Measurements from ENCODE around the gene TUFT1.
"Not testable (repeated sequence)": the region's sequence is repeated elsewhere in the genome, so short reads cannot be mapped to it uniquely, and the experiment has no call there.

The TUFT1 gene

DNA sequence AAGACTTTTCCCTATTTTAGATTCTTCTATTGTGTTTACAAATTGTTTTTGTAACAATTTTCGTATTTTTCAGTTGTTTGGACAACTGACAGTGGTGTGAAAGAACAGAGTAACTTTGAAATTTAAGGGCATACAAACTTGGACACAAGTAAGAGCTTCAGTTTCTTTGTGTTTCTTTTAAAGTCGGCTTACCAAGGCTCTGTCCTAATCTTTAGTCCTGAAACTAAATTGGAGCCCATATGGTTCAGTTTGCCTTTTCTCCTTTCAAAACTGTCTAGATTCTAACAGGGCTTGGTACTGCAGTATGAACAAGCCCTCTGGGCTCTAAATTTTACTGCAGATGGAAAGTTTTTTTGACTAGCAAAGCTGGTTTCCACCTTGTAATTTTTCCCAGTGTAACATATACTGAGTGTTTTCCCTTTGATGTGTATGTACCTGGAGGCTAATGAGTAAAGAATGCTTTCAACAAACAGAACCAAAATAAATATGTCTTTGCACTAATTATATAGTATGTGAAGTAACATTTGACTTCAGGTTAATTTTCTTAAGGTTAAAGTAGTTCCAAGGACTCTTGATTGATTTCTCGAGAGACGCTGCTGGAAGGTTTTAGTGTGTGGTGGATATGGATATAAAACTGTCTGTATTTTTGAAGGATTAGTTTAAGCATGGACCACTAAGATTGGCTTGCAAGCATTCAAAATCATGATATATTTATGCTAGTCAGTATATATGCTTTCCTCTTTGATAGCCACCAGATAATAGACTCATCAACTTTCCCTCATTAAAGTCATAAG lies 75.8 kb downstream of the TUFT1 start:
- no peak for DNase-seq (ENCODE audit: insufficient read length, low spot score)
- FAIRE-seq: peak; percentile 16
- TF ChIP-seq CTCF (IDR thresholded peaks at IDR 0.05; ENCODE audit: insufficient read depth, missing control alignments): no peak

- DNase-seq (ENCODE audit: insufficient read length, low spot score) (no peak), FAIRE-seq (no peak)
- TF ChIP-seq CTCF (IDR thresholded peaks at IDR 0.05; ENCODE audit: insufficient read depth, missing control alignments): no peak
These were observed 76.4 kb downstream of the TUFT1 start for GRCh38 chr1:151616505-151616849.

- DNase-seq (ENCODE audit: insufficient read length, low spot score): no peak
- no peak for TF ChIP-seq CTCF (IDR thresholded peaks at IDR 0.05; ENCODE audit: insufficient read depth, missing control alignments)
- no peak for FAIRE-seq
These were observed 77.9 kb downstream of the TUFT1 start for GRCh38 chr1:151618003-151618402.

GRCh38 chr1:151618470-151618869 lies 78.4 kb downstream of the TUFT1 start:
- no peak for FAIRE-seq
- no peak for TF ChIP-seq CTCF (IDR thresholded peaks at IDR 0.05; ENCODE audit: insufficient read depth, missing control alignments)
- no peak for DNase-seq (ENCODE audit: insufficient read length, low spot score)

DNA sequence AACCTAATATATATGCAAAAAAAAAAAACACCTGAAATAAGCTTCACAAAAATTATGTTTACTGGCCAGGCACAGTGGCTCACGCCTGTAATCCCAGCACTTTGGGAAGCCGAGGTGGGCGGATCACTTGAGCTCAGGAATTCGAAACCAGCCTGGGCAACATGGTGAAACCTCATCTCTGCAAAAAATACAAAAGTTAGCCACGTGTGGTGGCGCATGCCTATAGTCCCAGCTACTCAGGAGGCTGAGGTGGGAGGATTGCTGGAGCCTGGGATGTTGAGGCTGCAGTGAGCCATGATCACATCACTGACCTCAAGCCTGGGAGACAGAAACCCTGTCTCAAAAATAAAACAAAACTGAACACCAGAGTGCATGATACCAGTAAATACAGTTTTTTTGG lies 78.9 kb downstream of the TUFT1 start:
- not testable (repeated sequence) for FAIRE-seq; DNase-seq (ENCODE audit: insufficient read length, low spot score)

DNA sequence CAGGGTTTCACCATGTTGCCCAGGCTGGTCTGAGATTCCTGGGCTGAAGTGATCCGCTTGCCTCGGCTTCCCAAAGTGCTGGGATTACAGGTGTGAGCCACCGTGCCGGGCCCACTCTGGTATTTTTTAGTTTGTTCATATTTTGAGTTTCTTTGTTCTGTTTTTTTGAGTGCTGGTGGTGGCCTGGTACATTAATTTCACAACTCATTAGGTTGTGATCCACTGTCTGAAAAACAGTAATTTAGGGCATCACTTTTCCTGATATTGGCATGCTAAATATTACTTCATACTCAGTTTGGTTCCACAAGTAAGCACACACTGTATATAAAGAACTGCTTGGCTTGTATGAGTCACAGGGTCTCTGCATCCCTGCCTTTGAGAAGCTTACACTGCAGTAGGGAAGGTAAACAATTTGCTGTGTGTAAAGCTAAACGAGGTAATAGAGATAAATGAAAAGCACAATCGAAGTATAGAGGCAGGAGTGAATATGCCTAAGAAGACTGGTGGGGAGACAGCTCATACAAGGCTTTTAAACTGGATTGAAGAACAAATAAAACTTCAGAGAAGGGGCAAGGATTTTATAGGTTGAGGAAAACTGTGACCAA lies 79.5 kb downstream of the TUFT1 start:
- DNase-seq (ENCODE audit: insufficient read length, low spot score) (no peak), FAIRE-seq (no peak)
- TF ChIP-seq CTCF (IDR thresholded peaks at IDR 0.05; ENCODE audit: insufficient read depth, missing control alignments): no peak

DNA sequence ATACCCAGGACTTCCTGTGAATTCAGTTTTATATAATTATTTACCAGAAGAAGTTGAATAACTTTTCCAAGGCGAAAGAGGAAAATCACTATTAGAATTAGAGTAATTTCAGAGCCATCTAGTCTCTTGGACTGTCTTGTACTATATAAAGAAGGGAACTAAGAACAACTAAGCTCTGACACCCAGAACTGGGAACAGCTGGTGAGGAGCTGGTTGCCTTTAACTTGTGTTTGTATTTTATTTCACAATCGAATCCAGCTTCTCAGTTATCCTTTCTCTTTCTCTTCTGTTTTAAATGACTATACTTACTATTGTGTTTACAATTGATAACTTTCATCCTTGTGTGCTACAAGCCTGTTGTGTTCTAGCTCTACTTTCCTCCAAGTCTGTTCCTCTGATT lies 80.2 kb downstream of the TUFT1 start:
- FAIRE-seq: no peak
- no peak for TF ChIP-seq CTCF (IDR thresholded peaks at IDR 0.05; ENCODE audit: insufficient read depth, missing control alignments)
- no peak for DNase-seq (ENCODE audit: insufficient read length, low spot score)

All from D721Med (cell line).